Measurements from ENCODE around the gene NFATC1. TPM values are rescaled to one million over a fixed set of nuclear protein-coding genes. Genes with fewer than 3 reads are reported as not detected.

NFATC1 gene
- total RNA-seq, 3 donors from 2014 or later = 62.7 to 80.8 (median 75.2) TPM

DNA sequence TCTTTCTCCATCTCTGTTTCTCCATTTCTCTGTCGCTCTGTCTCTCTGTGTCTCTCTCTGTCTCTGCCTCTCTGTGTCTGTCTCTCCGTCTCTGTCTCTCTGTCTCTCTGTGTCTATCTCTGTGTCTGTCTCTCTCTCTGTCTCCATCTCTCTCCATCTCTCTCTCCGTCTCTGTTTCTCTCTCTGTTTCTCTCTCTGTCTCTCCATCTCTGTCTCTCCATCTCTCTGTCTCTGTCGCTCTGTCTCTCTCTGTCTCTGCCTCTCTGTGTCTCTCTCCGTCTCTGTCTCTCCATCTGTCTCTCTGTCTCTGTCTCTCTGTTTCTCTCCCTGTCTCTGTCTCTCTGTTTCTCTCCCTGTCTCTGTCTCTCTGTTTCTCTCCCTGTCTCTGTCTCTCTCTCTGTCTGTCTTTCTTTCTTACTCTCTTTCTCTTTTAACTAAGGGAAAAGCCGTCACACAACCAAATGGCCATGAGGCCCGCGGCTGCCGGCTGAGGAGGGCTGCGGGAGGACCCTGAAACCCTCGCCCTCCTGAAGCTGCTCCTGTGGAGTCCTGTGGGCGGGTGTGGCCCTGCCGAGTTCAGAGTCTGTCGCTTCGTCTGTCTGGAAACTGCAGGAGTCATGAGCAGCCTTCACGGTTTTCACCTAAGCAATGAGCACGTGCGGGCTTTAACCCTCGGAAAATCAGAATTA, 29.3 kb downstream of the NFATC1 start:
- no peaks in the 10 kb centered on the region for H3K27me3 Mint-ChIP-seq (ENCODE audit: low read depth)
- ATAC-seq (no peak), DNase-seq (no peak)
- H3K4me1 Mint-ChIP-seq (ENCODE audit: low read depth) = peaks cover 23% of the 10 kb centered on the region
- peaks cover 18% of the 10 kb centered on the region for H3K36me3 Mint-ChIP-seq (ENCODE audit: insufficient read depth)
- H3K9me3 Mint-ChIP-seq = no peaks in the 10 kb centered on the region
- H3K4me3 Mint-ChIP-seq = no peak overlapping the region

DNA sequence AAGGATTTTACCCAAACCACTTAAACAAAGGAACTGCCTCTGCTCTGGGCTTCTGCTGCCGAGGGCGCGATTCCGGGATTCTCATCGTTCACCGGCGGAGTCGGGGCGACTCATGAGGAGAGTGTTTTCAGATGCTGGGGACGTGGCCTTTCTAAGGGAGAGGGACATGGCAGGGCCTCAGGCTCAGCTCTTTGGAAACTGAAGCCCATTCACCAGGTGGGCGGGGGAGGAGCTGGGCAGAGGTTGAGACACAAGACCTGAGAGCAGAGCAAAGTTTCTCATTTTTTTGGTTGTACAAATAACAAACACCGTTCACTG, 29.8 kb downstream of the NFATC1 start:
- no peak overlapping the region for H3K4me3 Mint-ChIP-seq
- H3K36me3 Mint-ChIP-seq (ENCODE audit: insufficient read depth) = peaks cover 13% of the 10 kb centered on the region
- H3K27me3 Mint-ChIP-seq (ENCODE audit: low read depth) = no peaks in the 10 kb centered on the region
- peaks cover 23% of the 10 kb centered on the region for H3K4me1 Mint-ChIP-seq (ENCODE audit: low read depth)
- ATAC-seq (no peak), DNase-seq (no peak)
- H3K9me3 Mint-ChIP-seq = no peaks in the 10 kb centered on the region

DNA sequence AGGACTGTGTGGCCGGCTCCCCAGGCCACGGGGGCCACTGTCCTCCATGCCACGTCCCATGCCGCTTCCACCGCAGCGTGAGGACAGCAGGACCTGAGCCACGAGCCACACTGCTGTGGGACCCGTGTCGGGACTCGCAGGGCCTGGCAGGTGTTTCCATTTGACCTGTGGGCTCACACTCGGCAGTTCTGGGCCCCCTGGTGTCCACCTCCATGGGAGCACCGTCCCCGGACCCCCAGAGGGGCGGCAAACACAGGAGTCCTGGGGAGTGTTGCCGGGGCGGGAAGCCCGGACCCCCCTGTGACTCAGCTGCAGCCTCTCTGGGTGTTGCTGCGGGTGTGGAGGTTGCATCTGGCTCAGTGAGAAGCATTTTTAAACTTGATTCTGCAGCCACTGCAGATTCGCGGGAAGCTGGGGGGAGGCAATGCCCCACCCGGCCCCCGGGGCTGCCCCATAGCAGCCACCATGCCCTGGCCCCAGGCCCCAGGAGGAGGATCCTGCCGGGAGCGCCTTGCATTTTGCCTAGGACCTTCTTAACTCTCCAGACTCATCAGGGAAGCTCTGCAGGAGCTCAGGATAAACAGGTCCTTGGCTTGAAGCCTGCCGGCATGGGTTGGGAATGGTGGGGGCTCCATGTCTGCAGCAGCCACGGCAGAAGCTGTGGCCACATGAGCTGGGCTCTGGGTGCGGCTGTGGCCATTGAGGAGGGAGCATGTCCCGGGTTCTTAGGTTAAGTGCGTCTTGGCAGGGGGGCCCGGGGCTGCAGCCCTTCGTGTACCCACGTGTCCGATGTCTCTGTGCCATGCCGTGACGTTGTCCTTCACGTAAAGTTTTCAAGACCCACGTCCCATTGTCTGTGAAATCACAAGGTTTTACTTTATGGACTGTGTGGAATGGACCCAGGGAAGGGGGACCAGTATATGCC, 30.9 kb downstream of the NFATC1 start:
- Mint-ChIP-seq H3K4me1 (ENCODE audit: low read depth) (peaks cover 27% of the 10 kb centered on the region), H3K27me3 (ENCODE audit: low read depth) (no peaks in the 10 kb centered on the region), H3K9me3 (no peaks in the 10 kb centered on the region), H3K36me3 (ENCODE audit: insufficient read depth) (peaks cover 12% of the 10 kb centered on the region), H3K4me3 (no peak overlapping the region)
- ATAC-seq (no peak), DNase-seq (no peak)

DNA sequence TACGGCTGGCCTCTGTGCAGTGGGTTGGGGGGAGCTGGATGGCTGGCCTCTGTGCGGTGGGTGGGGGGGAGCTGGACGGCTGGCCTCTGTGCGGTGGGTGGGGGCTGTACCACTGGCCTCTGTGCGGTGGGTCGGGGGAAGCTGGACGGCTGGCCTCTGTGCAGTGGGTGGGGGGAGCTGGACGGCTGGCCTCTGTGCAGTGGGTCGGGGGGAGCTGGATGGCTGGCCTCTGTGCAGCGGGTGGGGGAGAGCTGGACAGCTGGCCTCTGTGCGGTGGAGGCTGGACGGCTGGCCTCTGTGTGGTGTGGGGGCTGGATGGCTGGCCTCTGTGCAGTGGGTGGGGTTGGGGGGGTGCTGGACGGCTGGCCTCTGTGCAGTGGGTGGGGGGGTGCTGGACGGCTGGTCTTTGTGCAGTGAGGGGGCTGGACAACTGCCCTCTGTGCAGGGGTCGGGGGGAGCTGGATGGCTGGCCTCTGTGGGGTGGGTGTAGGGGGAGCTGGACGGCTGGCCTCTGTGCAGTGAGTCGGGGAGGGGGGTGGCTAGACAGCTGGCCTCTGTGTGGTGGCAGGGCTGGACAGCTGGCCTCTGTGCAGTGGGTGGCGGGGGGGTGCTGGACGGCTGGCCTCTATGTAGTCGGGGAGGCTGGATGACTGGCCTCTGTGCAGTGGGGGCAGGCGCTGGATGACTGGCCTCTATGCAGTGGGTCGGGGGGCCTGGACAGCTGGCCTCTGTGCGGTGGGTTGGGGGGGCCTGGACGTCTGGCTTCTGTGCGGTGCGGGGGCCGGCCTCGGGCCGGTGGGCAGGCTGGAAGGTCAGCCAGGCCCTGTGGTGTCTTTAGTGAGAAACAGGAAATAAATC, 31.9 kb downstream of the NFATC1 start:
- peaks cover 7% of the 10 kb centered on the region for H3K36me3 Mint-ChIP-seq (ENCODE audit: insufficient read depth)
- no peaks in the 10 kb centered on the region for H3K27me3 Mint-ChIP-seq (ENCODE audit: low read depth)
- H3K4me1 Mint-ChIP-seq (ENCODE audit: low read depth) = peaks cover 27% of the 10 kb centered on the region
- ATAC-seq = no peak
- no peak overlapping the region for H3K4me3 Mint-ChIP-seq
- no peaks in the 10 kb centered on the region for H3K9me3 Mint-ChIP-seq
- no peak for DNase-seq

DNA sequence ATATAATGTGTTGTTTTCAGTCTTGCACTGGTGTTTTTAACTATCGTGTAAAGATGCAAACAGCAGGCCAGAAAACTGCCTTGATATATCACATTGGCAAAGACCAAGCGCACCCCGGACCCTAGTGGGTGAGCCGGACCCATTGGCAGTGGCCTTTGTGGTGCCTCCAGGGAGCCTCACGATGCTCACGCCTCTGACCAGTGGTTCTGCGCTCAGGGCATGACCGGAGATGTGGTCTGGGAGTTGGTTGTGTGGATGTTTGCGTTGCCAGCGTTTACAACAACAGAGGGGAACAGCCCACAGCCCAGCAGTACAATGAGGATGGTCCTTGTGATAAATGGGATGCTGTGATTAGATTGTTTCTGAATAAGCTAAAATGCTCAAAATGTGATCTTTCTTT, 32.6 kb downstream of the NFATC1 start:
- DNase-seq = no peak
- H3K4me3 Mint-ChIP-seq = no peak overlapping the region
- H3K4me1 Mint-ChIP-seq (ENCODE audit: low read depth) = peaks cover 27% of the 10 kb centered on the region
- no peak for ATAC-seq
- H3K27me3 Mint-ChIP-seq (ENCODE audit: low read depth) = no peaks in the 10 kb centered on the region
- H3K36me3 Mint-ChIP-seq (ENCODE audit: insufficient read depth) = peaks cover 7% of the 10 kb centered on the region
- H3K9me3 Mint-ChIP-seq = no peaks in the 10 kb centered on the region

DNA sequence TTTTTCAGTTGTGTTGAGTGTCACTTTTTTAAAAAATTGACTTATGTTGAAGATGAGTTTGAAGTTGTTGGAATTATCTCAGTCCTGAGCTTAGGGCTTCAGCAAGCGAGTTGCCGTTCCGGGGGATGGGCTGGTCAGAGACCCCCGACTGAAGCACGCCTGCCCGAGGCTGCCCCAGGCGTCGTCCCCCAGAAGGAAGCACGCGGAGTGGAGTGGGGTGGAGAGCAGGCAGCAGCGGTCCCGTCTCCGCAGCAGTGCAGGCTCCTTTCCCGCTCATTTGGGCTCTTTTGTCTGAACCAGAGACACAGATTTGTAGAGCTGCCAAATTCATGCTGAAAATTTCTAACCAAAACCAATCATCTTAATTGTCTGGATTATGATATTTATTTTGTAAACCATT, 33.7 kb downstream of the NFATC1 start:
- Mint-ChIP-seq H3K4me1 (ENCODE audit: low read depth) (peaks cover 25% of the 10 kb centered on the region), H3K27me3 (ENCODE audit: low read depth) (no peaks in the 10 kb centered on the region), H3K36me3 (ENCODE audit: insufficient read depth) (peaks cover 6% of the 10 kb centered on the region), H3K9me3 (no peaks in the 10 kb centered on the region), H3K4me3 (no peak overlapping the region)
- no peak for ATAC-seq
- no peak for DNase-seq

DNA sequence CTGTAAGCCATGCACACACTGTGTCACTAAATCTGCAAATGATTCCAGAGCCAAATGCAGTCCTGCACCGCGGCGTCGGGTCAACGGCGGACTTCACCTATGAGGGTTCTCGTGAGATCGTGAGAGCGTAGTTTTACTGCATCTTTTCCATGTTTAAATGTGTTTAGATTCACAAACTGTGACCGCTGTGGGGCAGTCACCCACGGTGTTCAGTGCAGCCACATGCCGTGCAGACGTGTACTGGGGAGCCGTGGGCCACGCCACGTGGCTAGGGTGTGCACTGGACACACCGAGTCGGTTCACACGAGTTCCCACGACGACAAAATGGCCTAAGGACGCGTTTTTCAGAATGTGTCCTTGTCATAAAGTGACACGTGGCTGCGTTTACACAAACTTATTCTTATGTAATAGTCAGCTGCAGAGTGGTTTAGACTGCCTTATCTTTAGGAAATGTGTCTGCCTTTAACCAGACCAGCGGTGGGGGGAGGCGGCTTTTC, 34.1 kb downstream of the NFATC1 start:
- ATAC-seq (no peak), DNase-seq (no peak)
- Mint-ChIP-seq H3K4me1 (ENCODE audit: low read depth) (peaks cover 24% of the 10 kb centered on the region), H3K4me3 (no peak overlapping the region), H3K9me3 (no peaks in the 10 kb centered on the region), H3K27me3 (ENCODE audit: low read depth) (no peaks in the 10 kb centered on the region), H3K36me3 (ENCODE audit: insufficient read depth) (peaks cover 5% of the 10 kb centered on the region)

DNA sequence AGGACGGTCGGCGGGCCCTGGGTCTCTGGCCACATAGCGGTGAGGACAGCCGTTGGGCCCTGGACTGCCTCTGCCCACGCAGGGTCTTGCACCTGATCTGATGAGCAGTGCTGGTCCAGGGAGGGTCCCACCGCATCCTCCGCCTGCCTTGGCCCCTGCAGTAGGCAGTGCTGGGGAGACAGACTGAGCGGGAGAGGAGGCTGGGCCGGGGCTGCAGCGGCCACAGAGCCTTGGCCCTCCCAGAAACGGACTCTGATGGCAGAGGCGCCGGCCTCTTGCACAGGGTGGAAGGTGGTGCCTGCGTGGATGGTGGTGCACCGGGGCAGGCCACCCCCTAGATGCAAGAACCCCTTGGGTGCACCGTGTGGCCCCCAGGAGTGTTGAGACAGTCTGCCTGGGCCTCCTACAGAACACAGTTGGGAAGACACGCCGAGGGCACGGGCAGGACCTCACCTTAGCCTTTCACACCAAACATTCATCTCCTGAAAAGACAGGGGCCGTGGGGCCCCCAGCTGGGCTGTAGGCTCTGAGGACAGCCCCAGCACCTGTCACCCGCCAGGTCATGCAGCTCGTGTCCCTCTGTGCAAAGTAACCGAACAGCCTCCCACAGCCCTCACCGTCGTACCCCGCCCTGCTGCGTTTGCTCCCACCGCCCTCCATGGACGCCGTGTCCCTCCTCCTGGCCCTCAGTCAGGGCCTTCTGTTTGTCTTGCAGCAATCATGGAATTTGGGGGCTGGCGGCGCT, 36.8 kb downstream of the NFATC1 start:
- ATAC-seq (no peak), DNase-seq (no peak)
- Mint-ChIP-seq H3K9me3 (no peaks in the 10 kb centered on the region), H3K36me3 (ENCODE audit: insufficient read depth) (peaks cover 13% of the 10 kb centered on the region), H3K4me1 (ENCODE audit: low read depth) (peaks cover 31% of the 10 kb centered on the region), H3K27me3 (ENCODE audit: low read depth) (no peaks in the 10 kb centered on the region), H3K4me3 (no peak overlapping the region)

DNA sequence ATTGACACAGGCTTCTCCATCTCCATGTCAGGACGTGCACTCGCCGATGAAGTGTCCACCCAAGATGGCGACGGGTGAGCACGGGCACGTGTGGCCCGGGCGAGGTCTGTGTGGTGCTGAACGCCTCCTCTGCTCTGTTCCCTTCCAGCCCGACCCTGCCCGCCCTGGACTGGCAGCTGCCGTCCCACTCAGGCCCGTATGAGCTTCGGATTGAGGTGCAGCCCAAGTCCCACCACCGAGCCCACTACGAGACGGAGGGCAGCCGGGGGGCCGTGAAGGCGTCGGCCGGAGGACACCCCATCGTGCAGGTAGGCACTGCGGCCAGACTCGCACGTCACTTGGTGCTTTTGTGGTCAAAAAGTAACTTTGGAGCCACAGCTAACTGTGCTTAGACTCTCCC, 37.7 kb downstream of the NFATC1 start:
- H3K27me3 Mint-ChIP-seq (ENCODE audit: low read depth) = no peaks in the 10 kb centered on the region
- H3K9me3 Mint-ChIP-seq = no peaks in the 10 kb centered on the region
- DNase-seq = no peak
- peaks cover 34% of the 10 kb centered on the region for H3K4me1 Mint-ChIP-seq (ENCODE audit: low read depth)
- peaks cover 13% of the 10 kb centered on the region for H3K36me3 Mint-ChIP-seq (ENCODE audit: insufficient read depth)
- no peak overlapping the region for H3K4me3 Mint-ChIP-seq
- ATAC-seq = no peak

DNA sequence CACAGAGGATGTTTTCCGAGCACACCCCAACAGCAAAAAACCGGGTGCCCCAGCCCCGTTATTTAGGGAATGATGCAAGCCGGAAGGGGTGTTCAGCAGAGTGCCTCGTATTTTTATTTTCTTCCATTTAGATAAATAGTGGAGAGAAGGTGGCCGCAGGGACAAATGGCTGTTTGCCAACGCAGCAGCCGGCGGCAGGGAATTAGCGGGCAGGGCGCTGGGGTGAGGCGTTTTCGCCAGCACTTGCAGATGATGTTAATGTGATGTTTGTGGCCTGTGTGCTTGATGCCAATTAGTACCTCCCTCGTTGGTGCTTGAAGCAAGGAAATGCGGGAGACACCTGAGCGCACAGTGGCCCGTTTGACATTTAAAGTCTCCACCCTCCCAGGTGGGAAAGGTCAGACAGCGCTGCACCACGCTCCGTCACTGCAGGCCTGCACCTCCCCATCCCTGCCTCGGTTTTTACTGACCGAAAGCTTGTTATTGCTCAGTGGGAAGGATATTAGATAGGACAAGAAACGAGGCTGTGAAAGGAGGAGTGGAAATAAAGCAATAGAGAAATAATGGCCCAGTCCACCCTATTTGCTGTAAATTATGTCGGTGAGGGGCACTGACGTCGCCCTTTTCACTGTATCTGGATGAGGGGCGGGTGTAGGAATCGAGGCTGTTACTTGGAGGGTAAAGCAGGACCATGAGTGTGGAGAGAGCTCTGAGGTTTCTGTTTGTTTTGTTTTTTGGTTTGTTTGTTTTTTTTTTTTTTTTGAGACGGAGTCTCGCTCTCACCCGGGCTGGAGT, 39.1 kb downstream of the NFATC1 start:
- DNase-seq (no peak), ATAC-seq (no peak)
- Mint-ChIP-seq H3K4me3 (peak overlapping the region; percentile 21), H3K36me3 (ENCODE audit: insufficient read depth) (peaks cover 15% of the 10 kb centered on the region), H3K27me3 (ENCODE audit: low read depth) (no peaks in the 10 kb centered on the region), H3K9me3 (no peaks in the 10 kb centered on the region), H3K4me1 (ENCODE audit: low read depth) (peaks cover 40% of the 10 kb centered on the region)

DNA sequence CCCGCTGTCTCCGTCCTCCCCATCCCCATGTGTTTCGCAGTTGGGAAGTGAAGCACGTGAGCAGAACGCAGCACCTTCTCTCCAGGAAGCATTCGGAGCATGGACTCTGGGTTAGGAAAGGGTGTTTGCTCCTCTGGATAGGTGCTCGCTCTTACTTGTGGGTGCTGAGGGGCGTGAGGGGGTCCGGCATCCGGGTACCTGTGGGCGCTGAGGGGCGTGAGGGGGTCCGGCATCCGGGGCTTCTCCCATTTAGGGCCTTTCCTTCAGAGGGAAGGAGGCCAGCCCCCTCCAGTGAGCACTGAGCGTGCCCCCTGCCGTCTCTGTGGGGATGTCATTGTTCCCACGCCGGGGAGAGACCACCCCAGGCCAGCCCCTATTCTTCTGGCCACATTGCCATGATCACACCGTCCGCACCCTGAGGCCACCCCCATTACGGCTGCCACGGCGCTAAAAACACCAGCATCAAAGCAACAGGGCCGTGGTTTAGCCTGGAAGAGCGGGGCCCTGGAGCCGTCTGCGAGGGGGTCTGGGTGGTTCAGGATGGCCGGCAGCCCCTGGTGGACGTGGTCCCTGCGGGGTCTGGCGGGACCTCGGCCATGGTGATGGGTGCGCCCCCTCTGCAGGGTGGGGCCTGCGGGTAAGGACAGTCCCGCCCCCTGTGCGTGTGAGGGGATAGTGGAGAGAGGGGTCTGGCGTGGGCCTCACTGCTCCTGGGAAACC, 41.0 kb downstream of the NFATC1 start:
- Mint-ChIP-seq H3K27me3 (ENCODE audit: low read depth) (no peaks in the 10 kb centered on the region), H3K4me3 (no peak overlapping the region), H3K4me1 (ENCODE audit: low read depth) (peaks cover 43% of the 10 kb centered on the region), H3K9me3 (no peaks in the 10 kb centered on the region), H3K36me3 (ENCODE audit: insufficient read depth) (peaks cover 15% of the 10 kb centered on the region)
- DNase-seq = no peak
- no peak for ATAC-seq

DNA sequence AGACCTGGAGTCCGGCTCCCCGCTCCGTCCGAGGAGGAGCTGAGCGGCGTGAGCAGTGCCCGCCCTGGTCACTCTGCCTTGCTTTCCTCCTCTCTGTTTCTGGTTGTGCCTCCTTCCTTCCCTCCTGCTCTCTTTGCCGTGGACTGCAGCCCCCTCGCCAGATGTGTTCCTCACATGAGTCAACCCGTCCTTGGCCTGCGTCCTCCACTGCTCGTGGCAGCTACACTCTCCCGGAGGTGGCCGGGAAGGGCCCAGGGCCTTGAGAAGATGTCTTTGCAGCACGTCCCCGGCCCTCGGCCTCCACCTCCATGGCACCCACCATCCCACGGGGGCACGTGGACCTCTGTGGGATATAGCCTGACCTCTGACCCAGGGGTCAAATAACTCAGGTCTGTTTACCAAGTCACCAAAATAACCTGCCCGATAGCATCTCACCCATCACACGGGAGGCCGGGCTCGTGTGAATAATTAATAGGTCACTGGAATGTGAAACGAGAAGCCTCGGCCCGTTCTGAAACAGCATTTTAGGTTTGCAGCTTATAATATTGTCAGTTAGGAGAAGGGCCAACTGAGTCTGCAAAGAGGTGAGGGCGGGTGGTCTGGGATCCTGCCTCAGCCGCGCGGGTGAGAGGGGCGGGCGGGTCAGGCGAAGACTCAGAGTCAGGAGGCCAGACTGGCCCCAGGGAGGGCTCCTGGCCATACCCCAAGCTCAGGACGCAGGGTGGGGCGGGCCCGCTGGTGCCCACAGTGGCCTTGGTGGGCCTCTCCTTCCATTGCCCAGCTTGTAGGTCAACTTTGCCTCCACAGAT, 42.6 kb downstream of the NFATC1 start:
- H3K36me3 Mint-ChIP-seq (ENCODE audit: insufficient read depth) = peaks cover 15% of the 10 kb centered on the region
- H3K9me3 Mint-ChIP-seq = no peaks in the 10 kb centered on the region
- no peak for DNase-seq
- H3K4me1 Mint-ChIP-seq (ENCODE audit: low read depth) = peaks cover 44% of the 10 kb centered on the region
- H3K4me3 Mint-ChIP-seq = no peak overlapping the region
- ATAC-seq = no peak
- no peaks in the 10 kb centered on the region for H3K27me3 Mint-ChIP-seq (ENCODE audit: low read depth)

Data from activated T-cell treated with anti-CD3 and anti-CD28 coated beads, Interleukin-2, amount 50 U/mL, for 4 hours (primary cell).